ENCODE measurements around the gene TNFRSF12A.

The TNFRSF12A gene

DNA sequence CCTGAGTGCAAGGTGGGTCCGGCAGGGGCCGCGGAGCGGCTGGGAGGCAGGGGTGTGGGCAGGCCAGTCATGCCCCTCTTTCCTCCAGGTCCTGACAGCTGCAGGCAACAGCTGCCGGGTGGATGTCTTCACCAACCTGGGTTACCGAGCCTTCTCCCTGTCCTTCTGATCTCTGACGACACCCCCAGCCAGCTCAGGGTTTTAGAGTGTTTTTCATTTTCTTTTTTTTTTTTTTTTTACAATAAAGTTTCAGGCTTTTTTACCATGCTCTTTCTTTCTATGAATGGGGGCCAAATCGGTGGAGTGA lies 7.3 kb downstream of the TNFRSF12A start:
- DNase-seq: no peak

DNA sequence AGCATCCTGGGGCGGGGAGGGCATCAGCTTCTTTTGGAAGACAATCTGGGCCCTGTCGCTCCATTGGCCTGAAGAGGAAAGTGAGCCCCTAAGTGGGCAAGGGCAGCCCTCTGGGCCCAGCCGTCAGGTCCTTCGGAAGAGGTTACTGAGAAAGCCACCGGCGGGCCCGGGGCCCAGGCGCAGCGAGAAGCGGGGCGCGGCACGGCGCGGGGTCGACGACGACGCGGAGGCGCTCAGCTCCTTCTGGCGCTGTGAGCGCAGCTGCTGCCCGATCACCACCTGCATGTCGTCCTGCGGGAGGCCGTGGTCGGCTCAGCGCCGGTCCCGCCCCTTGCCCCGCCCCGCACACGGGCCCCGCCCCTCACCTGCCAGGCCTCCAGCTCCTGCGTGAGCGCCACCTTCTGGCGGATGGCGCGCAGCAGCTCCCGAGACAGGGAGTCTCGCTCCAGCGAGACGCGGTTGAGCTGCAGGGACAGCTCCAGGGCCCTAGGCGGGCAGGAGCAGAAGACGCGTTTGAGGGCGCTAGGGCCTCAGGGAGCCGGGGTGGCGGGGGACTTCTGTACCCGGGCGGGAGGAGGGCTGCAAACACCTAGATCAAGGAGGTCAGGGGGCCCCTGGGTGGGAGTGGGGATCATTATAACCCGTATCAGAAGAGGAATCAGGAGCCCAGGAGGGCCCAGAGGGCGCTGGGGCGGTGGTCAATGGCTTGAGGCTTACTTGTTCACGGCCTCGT lies 8.0 kb downstream of the TNFRSF12A start:
- peak; percentile 93 to 96 for DNase-seq

DNA sequence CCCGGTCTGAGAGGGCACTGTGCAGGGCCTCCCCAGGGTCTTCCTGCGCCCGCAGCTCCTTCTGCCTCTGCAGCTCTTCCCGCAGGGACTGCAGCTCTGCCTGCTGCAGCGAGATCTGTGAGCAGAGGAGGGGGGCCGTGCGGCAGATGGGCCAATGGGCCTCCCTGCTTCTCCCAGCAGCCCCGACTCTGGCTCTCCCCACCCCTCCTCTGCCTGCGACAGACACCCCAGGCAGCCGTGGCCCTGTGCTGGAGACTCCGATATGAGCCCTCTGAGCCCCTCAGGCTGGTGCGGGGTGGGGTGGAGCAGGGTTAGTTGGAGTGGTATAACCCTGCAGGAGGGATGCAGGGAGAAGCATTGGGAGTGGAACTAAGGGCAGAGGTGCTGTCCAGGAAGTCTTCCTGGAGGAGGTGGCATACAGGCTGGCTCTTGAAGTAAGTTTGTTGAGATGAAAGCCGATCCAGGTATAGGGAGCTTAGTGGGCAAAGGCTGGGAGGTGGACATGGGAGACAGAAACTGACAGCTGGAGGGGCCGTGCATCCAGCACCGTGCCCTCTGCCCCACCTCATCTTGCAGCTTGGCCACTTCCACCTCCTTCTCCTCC lies 8.7 kb downstream of the TNFRSF12A start:
- no peak for DNase-seq

DNA sequence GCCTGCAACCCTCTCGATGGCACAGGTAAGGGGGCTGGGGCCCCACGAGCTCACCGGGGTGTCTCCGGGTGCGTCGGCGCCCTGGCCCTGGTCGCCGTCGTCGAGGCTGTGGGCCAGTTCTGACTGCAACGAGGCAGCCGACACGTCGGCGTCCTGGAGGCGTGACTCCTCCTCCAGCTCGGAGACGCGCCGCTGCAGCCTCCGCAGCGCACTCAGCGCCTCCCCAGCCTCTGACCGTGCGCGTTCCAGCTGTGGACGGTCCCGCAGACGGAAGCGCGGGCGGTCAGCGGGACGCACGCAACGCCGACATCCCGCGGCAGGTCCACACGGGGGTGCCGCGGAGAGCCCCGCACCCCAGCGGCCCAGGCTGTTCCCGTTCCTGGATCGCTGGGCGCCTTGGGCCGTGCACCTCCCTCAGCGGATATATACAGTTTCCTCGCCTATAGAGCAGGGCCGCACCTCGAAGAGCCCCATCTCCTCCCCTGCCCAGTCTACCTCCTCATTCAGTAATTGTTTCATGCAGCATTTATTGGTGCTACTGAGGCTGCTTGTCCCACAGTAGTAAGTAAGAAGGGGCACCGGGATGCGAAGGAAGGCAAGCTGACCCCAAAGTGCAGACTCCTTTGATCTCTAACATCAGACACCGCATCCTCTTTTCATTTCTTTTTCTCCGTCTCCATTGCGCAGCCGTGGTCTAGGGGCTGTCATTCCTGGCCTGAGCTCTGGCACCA lies 9.5 kb downstream of the TNFRSF12A start:
- peak in 1 of 2 donors; percentile 48 for DNase-seq

DNA sequence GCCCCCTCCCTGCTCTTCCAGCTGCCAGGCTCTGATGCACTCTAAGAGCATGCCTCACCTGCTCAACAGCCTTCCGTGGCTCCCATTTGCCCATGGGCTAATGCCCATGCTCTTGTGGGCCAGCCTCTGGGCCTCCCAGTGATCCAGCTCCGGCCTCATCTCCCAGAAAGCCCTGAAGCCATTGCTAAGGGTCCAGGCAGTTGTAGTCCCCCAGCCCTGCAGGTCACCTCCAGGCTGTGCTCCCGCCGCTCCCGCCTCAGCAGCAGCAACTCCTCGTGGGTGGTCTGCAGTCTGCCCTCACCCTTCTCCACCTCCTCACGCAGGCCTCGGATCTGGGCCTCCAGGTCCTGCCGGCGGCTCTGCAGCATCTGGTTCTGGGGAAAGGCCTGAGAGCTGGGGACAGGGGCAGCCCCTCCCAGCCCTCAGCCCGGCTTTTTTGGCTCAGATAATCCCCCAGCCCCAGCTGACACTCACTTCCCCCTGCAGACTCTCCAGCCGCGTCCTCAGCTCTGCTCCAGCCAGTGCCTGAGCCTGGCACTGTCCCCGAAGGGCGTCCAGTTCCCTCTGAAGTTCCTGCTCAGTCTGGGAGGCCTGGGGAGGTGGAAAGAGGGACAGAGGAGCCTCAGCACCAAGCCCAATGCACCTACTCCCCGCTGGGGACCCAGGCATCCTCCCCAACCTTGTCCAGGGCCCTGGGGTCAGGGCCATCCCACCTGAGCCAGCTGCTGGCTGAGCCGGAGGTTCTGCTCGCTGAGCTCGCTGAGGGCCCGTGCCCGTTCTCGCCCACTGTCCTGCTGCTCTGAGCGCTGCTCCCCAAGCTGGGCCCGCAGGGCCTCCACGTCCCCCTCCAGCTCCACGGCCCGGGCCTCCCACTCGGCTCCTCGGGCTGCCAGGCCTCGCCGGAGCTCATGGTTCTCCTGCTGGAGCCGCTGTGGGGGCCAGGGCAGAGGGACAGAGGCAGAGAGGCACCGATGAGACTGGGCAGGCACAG lies 10.3 kb downstream of the TNFRSF12A start:
- DNase-seq: no peak

DNA sequence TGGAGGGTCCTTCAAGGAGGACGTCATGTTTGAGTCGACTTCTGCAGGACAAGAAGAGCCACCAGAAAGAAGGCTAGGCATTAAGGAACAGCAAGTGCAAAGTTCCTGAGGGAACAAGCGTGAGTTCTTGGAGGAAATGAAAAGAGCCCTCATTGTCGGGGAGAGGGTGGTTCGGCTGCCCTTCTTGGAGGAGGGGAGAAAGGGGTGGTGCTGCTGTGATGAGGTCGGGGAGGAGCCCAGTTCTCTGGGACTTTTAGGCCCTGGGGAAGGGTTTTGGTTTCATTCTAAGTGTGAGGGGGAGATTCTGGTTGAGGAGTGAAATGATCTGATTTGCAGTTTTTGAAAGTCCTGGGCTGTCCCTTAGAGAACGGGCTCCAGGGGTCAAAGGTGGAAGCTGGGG lies 12.5 kb downstream of the TNFRSF12A start:
- no peak for DNase-seq

DNA sequence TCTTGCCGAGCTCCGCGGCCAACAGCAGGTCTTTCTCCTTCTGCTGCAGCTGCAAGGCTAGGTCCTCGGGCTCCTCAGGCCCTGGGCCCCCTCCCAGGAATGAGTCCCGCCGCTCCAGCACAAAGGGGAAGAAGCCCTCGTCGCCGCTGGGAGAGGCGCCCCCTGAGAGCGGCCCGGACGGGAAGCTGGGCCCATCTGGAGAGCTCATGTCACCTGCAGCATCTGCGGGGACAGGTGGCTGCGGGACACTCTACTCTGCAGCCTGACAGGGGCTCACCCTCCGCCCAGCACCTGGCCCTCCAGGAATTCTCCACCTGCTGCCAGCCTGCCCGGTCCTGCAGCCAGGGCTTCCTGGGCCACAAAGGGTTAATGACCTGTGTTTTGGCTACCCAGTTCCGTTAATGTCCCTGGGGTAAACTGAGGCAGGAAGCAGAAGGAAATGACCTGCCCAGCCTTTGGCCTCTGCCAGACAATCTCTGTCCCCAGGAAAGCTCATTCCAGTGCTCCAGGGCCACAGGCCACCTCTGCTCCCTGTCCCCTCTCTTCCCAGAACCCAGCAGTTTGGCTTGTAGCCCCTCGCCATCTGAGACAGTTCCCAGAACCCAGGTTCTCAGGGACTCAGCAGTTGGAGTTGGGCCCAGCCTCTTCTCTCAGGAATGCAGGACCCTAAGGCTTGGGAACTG lies 15.3 kb downstream of the TNFRSF12A start:
- no peak for DNase-seq

DNA sequence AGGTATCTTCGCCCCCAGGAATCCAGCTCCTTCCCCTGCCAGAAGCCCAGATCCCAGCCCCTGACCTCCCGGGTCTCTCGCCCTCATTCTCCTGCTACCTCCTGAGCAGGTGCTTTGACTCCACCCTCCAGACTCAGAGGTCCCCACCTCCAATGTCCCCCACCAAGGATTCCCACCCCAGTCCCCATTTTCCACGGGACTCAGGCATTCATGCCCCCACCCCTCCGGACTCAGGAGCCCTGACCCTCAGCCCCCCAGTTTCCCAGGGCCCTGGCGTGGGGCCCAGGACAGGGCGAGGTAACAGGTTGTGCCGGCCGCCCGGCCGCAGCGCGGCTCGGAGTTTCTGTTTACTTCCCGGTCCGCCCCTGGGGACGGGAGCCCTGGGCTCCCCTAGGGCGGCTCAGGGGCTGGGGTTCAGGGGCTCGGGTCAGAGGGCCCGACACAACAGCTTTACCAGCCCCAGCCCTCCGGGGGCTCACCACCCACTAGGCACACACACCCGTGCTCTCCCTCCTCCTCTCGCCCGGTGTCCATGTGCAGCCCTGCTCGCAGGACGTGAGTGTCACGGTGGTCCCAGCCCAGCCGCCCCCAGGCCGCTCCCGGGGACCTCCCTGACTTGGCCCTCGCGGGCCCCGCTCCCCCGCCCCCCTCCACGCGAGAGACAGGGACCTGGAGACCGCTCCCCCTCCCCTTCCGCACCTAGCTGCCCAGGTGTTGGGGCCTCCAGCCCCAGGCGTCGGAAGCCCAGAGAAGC lies 16.0 kb downstream of the TNFRSF12A start:
- DNase-seq: no peak

DNA sequence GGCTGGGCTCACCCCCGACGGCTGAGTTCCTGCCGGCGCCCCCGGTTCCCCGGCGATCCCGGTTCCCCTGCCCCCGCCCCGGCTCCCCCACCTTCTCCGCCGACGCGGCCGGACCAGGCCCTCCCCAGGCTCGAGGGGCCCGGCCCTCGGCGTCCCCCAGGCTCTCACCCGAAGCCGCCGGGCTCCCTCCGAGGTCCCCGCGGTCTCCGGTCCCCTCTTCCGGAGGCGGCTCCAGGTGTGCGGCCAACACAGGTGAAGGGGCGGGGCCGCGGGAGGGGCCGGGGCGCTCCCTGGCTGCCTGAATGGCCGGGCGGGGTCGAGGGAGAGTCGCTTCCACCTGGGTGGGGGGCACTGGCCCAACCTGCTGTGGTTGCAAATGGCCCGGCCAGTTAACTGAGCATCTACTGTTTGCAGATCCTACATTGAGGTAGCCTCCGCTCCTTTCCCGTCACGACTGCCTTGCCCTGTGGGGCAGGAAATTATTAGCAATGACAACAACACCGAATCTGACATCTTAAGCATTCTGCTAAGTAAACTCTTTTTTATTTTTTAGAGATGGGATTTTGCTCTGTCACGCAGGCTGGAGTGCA lies 16.7 kb downstream of the TNFRSF12A start, which contains the start of gene BICDL2:
BICDL2 (minus strand) TSS at position 219 of the 590 bp plus-strand sequence. CDS start 1,448 bp downstream, outside the sequence.
- no peak for DNase-seq

DNA sequence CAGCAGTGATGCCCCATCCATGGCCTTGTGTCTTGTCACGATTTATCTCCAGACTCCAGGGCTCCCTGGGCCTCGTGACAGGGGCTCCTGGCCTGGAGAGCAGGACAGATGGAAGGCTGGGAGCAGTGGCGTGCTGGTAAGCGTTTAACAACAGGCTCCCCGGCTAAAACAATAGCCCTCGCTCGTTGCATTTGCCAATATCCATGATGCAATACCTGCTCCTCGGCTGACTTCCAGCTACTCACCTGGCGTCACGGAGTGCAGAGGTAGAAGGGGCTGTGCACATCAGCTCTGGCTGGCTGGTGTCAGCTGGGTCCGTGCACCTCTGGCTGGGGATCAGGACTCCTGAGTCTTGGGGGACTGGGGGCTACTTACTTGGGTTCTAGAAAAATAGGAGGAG lies 18.1 kb downstream of the TNFRSF12A start:
- no peak for DNase-seq

DNA sequence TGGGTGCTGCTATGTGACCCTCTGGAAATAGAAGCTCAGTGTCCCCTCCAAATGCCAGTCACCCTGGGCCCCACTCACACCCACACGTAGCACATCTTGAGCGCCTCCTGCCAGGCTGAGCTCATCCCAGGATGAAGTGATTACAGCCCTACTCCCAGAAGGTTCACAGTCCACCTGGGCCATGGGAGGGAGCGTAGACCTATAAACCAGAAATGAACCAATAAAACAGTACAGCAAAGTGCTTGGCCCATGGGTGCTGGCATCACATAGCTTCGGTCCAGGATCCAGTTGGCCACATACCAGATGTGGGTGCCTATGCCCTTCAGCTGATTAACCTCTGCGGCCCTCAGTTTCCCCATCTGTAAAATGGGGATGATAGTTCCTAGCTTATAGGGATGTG lies 18.7 kb downstream of the TNFRSF12A start:
- DNase-seq: no peak

DNA sequence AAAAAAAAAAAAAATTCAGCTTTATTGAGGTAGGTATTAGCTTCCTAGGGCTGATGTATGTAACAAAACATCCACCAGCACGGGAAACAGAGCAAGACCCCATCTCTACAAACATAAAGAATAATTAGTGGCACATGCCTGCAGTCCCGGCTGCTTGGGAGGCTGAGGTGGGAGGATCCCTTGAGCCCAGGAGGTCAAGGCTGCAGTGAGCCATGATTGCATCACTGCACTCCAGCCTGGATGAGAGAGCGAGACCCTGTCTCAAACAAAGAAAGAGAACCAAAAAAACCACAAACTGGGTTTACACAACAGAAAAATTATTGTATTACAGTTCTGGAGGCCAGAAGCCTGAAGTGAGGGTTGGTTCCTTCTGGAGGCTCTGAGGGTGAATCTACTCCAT lies 22.2 kb downstream of the TNFRSF12A start:
- DNase-seq: no peak

DNA sequence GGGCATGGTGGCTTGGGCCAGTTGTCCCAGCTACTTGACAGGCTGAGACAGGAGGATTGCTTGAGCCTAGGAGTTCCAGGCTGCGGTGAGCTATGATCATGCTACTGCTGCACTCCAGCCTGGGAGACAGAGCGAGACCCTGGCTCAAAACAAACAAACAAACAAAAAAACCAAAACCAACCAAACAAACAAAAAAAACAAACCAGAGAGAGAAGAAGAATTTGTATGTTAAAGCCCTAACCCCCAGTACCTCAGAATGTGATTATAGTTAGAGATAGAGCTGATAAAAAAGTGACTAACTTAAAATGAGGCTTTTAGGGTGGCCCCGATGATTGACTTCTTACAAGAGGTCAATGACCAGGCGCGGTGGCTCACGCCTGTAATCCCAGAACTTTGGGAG lies 24.5 kb downstream of the TNFRSF12A start:
- no peak for DNase-seq

DNA sequence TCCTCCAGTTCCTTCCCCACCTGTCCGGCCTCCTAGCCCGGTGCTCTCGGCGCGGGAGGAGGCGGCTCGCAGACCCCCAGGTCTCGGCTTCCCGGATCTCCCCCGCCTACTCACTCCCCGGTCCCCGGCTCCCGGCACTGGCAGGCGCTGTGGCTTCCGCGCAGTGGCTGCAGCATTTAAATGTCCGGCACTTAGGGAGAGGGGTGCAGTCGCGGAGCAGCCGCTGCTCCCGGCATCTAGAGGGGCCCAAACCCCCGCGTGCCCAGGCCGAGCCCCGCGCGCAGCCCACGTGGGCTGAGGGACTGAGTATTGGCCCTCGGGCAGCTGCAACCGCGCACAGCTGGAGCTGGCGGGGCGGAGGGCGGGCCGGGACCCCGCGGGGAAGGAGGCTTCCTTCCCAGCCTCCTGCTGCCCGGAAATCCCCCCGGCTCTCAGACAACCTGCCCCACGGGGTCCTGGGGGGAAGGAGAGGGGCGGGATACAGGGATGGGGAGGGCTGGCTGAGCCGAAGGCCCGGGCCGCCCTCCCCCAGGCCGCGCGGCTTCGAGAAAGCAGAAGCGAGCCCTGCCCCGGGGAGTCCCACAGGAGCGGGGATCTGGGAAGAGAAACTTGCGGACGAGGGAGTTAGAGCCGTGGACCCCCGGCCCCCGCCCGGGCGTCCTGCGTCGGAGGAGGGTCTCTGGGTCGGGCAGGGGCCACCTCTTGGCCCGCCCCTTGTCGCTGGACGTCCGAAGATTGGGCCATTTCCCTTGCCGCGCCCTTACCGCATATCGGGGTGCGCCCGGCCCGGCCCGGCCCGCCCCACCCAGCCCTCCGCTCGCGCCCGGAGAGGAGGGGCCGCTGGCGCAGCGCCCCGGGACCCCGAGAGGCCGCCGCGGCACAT lies 25.8 kb downstream of the TNFRSF12A start, which contains the start of gene MMP25:
MMP25 (plus strand) TSS at position 804 of the 883 bp plus-strand sequence. CDS start 357 bp downstream, outside the sequence.
- no peak for DNase-seq

DNA sequence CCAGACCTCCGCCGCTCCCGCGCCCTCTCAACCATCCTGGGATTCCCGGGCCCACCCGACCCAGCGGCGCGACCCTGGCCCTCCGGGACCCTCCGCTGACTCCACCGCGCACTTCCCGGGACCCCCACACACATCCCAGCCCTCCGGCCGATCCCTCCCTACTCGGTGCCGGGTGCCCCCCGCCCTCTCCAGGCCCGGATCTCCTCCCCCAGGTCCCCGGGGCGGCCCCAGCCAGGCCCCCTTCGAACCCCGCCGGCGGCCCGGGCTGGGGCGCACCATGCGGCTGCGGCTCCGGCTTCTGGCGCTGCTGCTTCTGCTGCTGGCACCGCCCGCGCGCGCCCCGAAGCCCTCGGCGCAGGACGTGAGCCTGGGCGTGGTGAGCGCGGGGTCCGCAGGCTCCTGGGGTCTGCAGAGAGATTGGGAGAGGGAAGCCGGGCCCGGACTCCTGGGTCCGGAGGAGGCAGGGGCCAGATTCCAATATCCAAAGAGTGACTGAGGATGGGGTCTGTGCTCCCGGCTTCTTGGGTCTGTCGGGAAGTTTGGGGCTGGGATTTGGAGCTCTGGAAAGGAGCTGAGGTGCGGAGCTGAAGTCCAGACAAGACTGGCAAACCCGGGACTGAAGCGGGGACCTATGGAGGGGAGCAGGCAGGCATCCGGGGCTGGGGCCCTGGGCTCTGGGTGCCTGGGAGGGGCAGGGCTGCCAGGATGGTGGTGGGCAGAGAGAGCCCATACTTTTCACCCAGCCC lies 26.6 kb downstream of the TNFRSF12A start:
- no peak for DNase-seq

DNA sequence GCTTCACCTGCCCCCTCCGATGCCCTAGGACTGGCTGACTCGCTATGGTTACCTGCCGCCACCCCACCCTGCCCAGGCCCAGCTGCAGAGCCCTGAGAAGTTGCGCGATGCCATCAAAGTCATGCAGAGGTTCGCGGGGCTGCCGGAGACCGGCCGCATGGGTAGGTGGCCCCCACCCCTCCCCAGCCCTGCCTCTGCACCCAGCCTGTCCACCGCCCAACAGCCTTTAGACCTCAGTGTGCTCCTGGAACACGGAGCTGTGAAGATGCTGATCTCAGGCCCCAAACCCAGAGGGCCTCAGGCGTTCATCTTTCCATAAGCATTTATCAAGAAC lies 27.2 kb downstream of the TNFRSF12A start:
- DNase-seq: no peak

DNA sequence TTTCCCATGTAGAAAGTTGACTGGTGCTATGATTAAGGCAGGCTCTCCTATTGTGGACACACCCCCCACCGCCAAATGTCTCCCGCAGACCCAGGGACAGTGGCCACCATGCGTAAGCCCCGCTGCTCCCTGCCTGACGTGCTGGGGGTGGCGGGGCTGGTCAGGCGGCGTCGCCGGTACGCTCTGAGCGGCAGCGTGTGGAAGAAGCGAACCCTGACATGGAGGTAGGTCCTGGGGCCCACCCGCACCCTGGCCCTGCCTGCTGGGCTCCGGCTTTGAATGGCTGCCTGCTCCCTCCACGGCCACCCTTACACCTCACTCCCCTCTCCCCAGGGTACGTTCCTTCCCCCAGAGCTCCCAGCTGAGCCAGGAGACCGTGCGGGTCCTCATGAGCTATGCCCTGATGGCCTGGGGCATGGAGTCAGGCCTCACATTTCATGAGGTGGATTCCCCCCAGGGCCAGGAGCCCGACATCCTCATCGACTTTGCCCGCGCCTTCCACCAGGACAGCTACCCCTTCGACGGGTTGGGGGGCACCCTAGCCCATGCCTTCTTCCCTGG lies 29.8 kb downstream of the TNFRSF12A start:
- DNase-seq: no peak

DNA sequence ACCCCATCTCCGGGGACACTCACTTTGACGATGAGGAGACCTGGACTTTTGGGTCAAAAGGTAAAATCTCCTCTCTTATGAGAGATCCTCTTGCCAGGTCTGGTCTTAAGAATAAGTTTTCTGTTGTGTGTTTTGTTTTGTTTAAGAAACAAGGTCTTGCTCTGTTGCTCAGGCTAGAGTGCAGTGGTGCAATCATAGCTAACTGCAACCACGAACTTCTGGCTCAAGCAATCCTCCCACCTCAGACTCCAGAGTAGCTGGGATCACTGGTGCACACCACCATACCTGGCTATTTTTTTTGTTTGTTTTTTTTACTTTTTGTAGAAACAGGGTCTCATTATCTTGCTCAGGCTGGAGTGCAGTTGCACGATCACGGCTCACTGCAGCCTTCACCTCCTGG lies 30.3 kb downstream of the TNFRSF12A start:
- DNase-seq: no peak

DNA sequence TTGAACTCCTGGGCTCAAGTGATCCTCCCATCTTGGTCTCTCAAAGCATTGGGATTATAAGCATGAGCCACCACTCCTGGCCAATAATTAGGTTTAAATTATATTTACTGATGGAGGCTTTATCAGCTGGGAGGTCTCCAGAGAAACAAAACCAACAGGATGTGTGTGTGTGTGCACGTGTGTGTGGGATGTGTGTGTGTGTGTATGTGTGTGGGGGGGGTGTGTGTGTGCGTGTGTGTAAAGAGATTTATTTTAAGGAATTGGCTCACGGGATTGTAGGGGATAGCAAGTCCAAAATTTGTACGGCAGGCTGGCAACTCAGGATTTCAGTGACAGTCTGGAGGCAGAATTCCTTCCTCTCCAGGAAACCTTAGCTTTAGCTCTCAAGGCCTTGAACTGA lies 30.8 kb downstream of the TNFRSF12A start:
- DNase-seq: no peak
